Body of pancreas (tissue), 4 donors: ENCODE measurements around the gene NUDT22. TPM values are rescaled to one million over a fixed set of nuclear protein-coding genes. Genes with fewer than 3 reads are reported as not detected.

Experiments
- ATAC-seq: fragments of 150-250 bp; one replicate; pipeline ENCODE4 v1.9.1; 2016
- DNase-seq, 4 donors: peaks; one replicate each; pipeline ENCODE4 v3.0.0-alpha.2; 2019
- H3K27ac ChIP-seq, 4 donors: fragments of 200-600 bp; sonication (generic); 1 replicate in 3 of 4; 2 replicates in 1 of 4; pipeline versions ENCODE4 v1.5.1 to v1.6.1; 2016 to 2019; ENCODE audit warnings: mild to moderate bottlenecking in 1 of 4, mixed read lengths in 1 of 4, moderate library complexity in 1 of 4
- H3K27me3 ChIP-seq, 2 donors: fragments of 200-600 bp; sonication (generic); one replicate each; pipeline ENCODE4 v1.6.0; 2016; ENCODE audit warnings: mild to moderate bottlenecking in 1 of 2
- H3K36me3 ChIP-seq, 2 donors: fragments of 200-600 bp; sonication (generic); replicated peaks in 1 of 2; 2 replicates each; pipeline ENCODE4 v1.5.1; 2016; ENCODE audit warnings: low read depth in 2 of 2; ENCODE audit not compliant: insufficient read depth in 1 of 2
- H3K4me1 ChIP-seq: fragments of 200-600 bp; sonication (generic); one replicate; pipeline ENCODE4 v1.6.0; 2016
- H3K4me3 ChIP-seq, 2 donors: fragments of 200-600 bp; sonication (generic); 1 replicate in 1 of 2; 2 replicates in 1 of 2; pipeline ENCODE4 v1.5.1; 2016 to 2019
- H3K9me3 ChIP-seq, 3 donors: fragments of 200-600 bp; sonication (generic); 1 replicate in 2 of 3; 2 replicates in 1 of 3; pipeline ENCODE4 v1.5.1; 2016
- POLR2A ChIP-seq, 3 donors: fragments of 450-650 bp; IDR thresholded peaks; one replicate each; pipeline ENCODE4 v1.6.1; 2016; ENCODE audit warnings: antibody characterized with exemption in 3 of 3, mild to moderate bottlenecking in 2 of 3
- WGBS, 2 donors: methylation state at CpG; one replicate each; pipeline ENCODE4 v1.1.5; 2017; 5-methylcytosine and 5-hydroxymethylcytosine counted together
- intact Hi-C: fragments of 100-400 bp; cut with DNase I; formaldehyde crosslinking; loops from one replicate; pipeline ENCODE4 v1.15.1; 2023
- total RNA-seq, 2 donors: library from RNA; depleted of rRNA; stranded (reverse); fragments of >200 nt; gene quantifications; one replicate each; pipeline ENCODE4 v1.1.0, GENCODE V29; 2016
- TF ChIP-seq, protein P1 (sequence below), 7 experiments: fragments of 450-650 bp in 4 of 7; fragments of 200-600 bp in 3 of 7; sonication (generic) in 3 of 7; IDR thresholded peaks; one replicate each; pipeline ENCODE4 v1.5.1; 2016 to 2019; ENCODE audit warnings: antibody characterized with exemption in 7 of 7

The NUDT22 gene
- total RNA-seq, 2 donors from 2014 or later, result 45.9 to 73.5 TPM

DNA sequence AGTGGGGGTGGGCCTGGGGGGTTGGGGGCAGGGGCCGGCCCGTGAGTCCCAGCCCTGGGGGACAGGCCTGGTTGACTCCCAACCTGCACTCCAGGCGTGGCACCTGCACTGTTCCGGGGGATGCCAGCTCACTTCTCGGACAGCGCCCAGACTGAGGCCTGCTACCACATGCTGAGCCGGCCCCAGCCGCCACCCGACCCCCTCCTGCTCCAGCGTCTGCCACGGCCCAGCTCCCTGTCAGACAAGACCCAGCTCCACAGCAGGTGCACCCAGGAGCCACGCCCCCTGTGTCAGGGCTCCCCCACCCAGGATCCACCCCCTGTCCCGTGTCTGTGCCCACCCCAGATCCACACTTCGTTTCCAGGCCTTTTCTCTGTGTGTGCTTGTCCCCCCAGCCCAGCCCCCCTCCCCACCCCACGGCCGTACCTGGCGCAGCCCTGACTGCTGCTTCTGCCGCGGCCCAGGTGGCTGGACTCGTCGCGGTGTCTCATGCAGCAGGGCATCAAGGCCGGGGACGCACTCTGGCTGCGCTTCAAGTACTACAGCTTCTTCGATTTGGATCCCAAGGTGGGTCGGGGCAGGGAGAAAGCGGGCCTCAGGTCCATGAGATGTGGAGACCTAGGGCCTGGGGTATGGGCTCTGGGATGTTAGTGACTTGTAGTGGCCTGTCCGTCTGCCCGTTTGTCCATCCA, 14.7 kb upstream of the NUDT22 start:
- no peaks in the 10 kb centered on the region for H3K36me3 ChIP-seq
- H3K27ac ChIP-seq, result no peak overlapping the region

DNA sequence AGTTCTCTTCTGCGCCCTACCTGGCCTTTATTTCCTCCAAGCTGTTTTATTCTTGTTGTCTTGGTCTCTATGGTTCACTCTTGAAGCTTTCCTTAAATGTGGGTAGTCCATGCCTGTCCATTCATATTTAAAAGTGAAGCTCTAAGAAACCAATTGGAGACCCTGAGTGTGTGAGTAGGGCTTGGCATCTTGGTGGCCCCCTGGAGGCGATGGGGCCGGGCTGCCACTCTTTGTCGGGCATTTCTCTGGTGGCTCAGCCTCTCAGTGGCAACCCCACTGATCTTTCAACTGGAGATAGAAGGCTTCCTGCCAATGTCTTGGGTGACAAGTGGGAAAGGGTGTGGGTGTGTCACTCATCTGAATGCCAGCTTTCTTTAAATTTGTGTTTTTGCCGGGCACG, 9.2 kb upstream of the NUDT22 start:
- intact Hi-C loops, result no loop called here
- Histone ChIP-seq H3K36me3 (no peaks in the 10 kb centered on the region), H3K4me3 (no peak overlapping the region), H3K27me3 (no peaks in the 10 kb centered on the region), H3K9me3 (no peaks in the 10 kb centered on the region), H3K27ac (no peak overlapping the region), H3K4me1 (peaks cover 16% of the 10 kb centered on the region)
- DNase-seq (no peak), ATAC-seq (no peak)
- WGBS, 2 donors, result 92 to 94% methylated on average over 6 of the region's 6 CpGs
- TF ChIP-seq, protein P1, sequence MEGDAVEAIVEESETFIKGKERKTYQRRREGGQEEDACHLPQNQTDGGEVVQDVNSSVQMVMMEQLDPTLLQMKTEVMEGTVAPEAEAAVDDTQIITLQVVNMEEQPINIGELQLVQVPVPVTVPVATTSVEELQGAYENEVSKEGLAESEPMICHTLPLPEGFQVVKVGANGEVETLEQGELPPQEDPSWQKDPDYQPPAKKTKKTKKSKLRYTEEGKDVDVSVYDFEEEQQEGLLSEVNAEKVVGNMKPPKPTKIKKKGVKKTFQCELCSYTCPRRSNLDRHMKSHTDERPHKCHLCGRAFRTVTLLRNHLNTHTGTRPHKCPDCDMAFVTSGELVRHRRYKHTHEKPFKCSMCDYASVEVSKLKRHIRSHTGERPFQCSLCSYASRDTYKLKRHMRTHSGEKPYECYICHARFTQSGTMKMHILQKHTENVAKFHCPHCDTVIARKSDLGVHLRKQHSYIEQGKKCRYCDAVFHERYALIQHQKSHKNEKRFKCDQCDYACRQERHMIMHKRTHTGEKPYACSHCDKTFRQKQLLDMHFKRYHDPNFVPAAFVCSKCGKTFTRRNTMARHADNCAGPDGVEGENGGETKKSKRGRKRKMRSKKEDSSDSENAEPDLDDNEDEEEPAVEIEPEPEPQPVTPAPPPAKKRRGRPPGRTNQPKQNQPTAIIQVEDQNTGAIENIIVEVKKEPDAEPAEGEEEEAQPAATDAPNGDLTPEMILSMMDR (IDR thresholded peaks at IDR 0.05), result no peak
- TF ChIP-seq POLR2A (IDR thresholded peaks at IDR 0.05), result no peak

More for the DNA sequence above, 14.7 kb upstream of the NUDT22 start:
- ATAC-seq, result no peak
- DNase-seq, result no peak
- Histone ChIP-seq H3K27me3 (no peaks in the 10 kb centered on the region), H3K9me3 (no peaks in the 10 kb centered on the region), H3K4me1 (no peaks in the 10 kb centered on the region), H3K4me3 (no peak overlapping the region)
- intact Hi-C loops, result no loop called here
- WGBS, 2 donors, result 84 to 89% methylated on average over 7 to 26 of the region's 30 CpGs
- no peak for TF ChIP-seq POLR2A (IDR thresholded peaks at IDR 0.05)
- TF ChIP-seq, protein P1 (IDR thresholded peaks at IDR 0.05), result no peak

DNA sequence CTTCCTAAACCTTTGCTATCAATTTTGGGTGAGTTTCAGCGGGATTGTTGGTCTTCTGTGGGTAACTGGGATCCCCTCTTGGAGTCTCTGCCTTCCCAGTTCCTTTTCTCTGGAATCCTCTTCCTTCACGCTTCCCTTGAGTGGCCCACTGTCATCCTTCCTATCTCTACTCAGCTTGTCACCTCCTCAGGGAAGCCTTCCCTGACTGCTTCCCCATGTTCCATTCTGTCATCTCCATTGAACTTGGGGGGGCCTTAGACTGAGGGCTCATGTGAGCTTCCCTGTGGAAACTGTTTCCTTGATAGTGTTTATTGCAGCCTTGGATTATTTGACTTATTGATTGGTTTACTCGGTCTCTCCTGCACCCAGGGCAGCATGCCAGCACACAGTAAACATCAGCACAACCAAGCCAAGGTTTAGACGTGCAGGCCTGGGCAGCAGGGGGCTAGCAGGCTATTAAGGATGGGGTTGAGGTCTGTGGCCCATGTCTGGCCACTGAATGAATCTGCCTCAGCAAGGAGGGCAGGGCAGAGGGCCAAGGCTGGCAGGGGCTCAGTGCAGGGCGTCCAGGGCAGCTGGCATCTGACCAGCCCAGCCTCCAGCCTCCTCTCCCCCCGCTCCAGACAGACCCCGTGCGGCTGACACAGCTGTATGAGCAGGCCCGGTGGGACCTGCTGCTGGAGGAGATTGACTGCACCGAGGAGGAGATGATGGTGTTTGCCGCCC, 7.3 kb upstream of the NUDT22 start:
- peak; percentile 81 to 92 (median 88) for DNase-seq
- intact Hi-C loops, result no loop called here
- no peak for TF ChIP-seq POLR2A (IDR thresholded peaks at IDR 0.05)
- TF ChIP-seq, protein P1 (IDR thresholded peaks at IDR 0.05), result no peak
- H3K27me3 ChIP-seq, result no peaks in the 10 kb centered on the region
- H3K9me3 ChIP-seq, result no peaks in the 10 kb centered on the region
- H3K4me1 ChIP-seq, result peaks cover 28% of the 10 kb centered on the region
- WGBS, 2 donors, result 31 to 33% methylated on average over 9 to 11 of the region's 11 CpGs
- peak overlapping the region in 3 of 4 donors; percentile 42 to 61 (median 55) for H3K27ac ChIP-seq
- H3K4me3 ChIP-seq, result no peak overlapping the region
- no peaks in the 10 kb centered on the region for H3K36me3 ChIP-seq
- ATAC-seq, result peak; percentile 81

DNA sequence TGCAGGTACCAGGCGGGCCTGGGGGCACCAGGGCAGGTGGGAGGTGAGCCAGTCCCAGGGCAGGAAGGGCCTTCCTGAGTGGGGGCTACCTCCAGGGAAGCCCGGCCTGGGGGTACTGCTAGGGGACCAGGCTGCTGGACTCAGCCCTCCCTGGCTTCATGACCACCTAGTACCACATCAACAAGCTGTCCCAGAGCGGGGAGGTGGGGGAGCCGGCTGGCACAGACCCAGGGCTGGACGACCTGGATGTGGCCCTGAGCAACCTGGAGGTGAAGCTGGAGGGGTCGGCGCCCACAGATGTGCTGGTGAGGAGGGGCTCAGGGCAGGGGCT, 6.8 kb upstream of the NUDT22 start:
- peaks cover 28% of the 10 kb centered on the region for H3K4me1 ChIP-seq
- H3K4me3 ChIP-seq, result no peak overlapping the region
- H3K27ac ChIP-seq, result peak overlapping the region in 3 of 4 donors; percentile 42 to 61 (median 55)
- no peak for TF ChIP-seq POLR2A (IDR thresholded peaks at IDR 0.05)
- no peak for DNase-seq
- H3K27me3 ChIP-seq, result no peaks in the 10 kb centered on the region
- ATAC-seq, result no peak
- intact Hi-C loops, result no loop called here
- H3K36me3 ChIP-seq, result no peaks in the 10 kb centered on the region
- no peaks in the 10 kb centered on the region for H3K9me3 ChIP-seq
- 44 to 93% methylated on average over 3 to 5 of the region's 7 CpGs for WGBS, 2 donors

DNA sequence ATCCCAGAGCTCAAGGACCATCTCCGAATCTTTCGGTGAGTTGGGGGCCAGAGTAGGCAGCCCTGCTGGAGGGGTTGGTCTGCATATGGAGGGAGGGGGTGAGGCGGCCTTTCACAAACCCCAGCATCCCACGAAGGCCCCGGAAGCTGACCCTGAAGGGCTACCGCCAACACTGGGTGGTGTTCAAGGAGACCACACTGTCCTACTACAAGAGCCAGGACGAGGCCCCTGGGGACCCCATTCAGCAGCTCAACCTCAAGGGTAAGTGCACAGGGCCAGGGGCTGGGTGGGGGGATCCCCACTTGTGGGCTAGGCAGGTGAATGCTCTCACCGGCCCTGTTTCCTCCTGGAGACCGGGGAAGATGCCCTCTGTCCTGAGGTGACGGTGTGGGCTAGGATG, 6.3 kb upstream of the NUDT22 start:
- Histone ChIP-seq H3K27ac (no peak overlapping the region), H3K36me3 (no peaks in the 10 kb centered on the region), H3K27me3 (no peaks in the 10 kb centered on the region), H3K9me3 (no peaks in the 10 kb centered on the region), H3K4me3 (no peak overlapping the region), H3K4me1 (peaks cover 31% of the 10 kb centered on the region)
- intact Hi-C loops, result no loop called here
- 80 to 86% methylated on average over 2 to 10 of the region's 10 CpGs for WGBS, 2 donors
- ATAC-seq (no peak), DNase-seq (no peak)
- TF ChIP-seq POLR2A (IDR thresholded peaks at IDR 0.05), result no peak
- TF ChIP-seq, protein P1 (IDR thresholded peaks at IDR 0.05), result no peak
